Epidermal melanocyte (primary cell): ENCODE results near the gene SKA2.
"Not testable (repeated sequence)": the region's sequence is repeated elsewhere in the genome, so short reads cannot be mapped to it uniquely, and the experiment has no call there.

ENCODE experiments used
- DNase-seq: peaks from one replicate; pipeline ENCODE4 v3.0.0; 2011; ENCODE audit warnings: low spot score; ENCODE audit not compliant: insufficient read length

Gene SKA2

GRCh38 chr17:59154721-59155438 is at the start of gene SKA2:
TSS of gene SKA2 (minus strand) at chr17:59155186. CDS start at chr17:59155163, 23 bp downstream.
- DNase-seq, result peak; percentile 76

- no peak for DNase-seq
These were observed 47.3 kb upstream of the SKA2 start for GRCh38 chr17:59202320-59202719.

- no peak for DNase-seq
These were observed 44.4 kb upstream of the SKA2 start for GRCh38 chr17:59199398-59199797.

GRCh38 chr17:59193336-59193862 is 38.4 kb upstream of the SKA2 start:
- DNase-seq, result no peak

GRCh38 chr17:59190806-59191205 is 35.8 kb upstream of the SKA2 start:
- DNase-seq, result no peak

- no peak for DNase-seq
These were observed 31.9 kb upstream of the SKA2 start for GRCh38 chr17:59186850-59187249.

GRCh38 chr17:59185997-59186396 is 31.0 kb upstream of the SKA2 start:
- DNase-seq, result no peak

- no peak for DNase-seq
These were observed 26.5 kb upstream of the SKA2 start for GRCh38 chr17:59181481-59181880.

- DNase-seq, result no peak
These were observed 25.6 kb upstream of the SKA2 start for GRCh38 chr17:59180626-59181025.

GRCh38 chr17:59179601-59180000 is 24.6 kb upstream of the SKA2 start:
- not testable (repeated sequence) for DNase-seq

GRCh38 chr17:59178266-59178985 is 23.4 kb upstream of the SKA2 start:
- DNase-seq, result no peak

GRCh38 chr17:59175076-59175475 is 20.1 kb upstream of the SKA2 start:
- no peak for DNase-seq

- DNase-seq, result no peak
These were observed 19.7 kb upstream of the SKA2 start for GRCh38 chr17:59174671-59175070.

GRCh38 chr17:59172436-59173004 is 17.5 kb upstream of the SKA2 start:
- DNase-seq, result no peak

GRCh38 chr17:59167571-59168001 is 12.6 kb upstream of the SKA2 start:
- no peak for DNase-seq

- peak; percentile 42 for DNase-seq
These were observed 11.0 kb upstream of the SKA2 start for GRCh38 chr17:59165933-59166342.

GRCh38 chr17:59161477-59161876 is 6.5 kb upstream of the SKA2 start:
- no peak for DNase-seq

- DNase-seq, result no peak
These were observed 5.4 kb upstream of the SKA2 start for GRCh38 chr17:59160157-59161025.

- peak; percentile 88 for DNase-seq
These were observed 622 bp upstream of the SKA2 start, which contains the start of gene PRR11 for GRCh38 chr17:59155439-59156177. TSS of gene PRR11 (plus strand) at chr17:59155746. CDS start at chr17:59169753, 14,007 bp downstream.

- no peak for DNase-seq
These were observed 680 bp downstream of the SKA2 start for GRCh38 chr17:59154292-59154720.
